Thoracic aorta (tissue), 2 donors: ENCODE measurements around the gene RAB3IL1. TPM values are rescaled to one million over a fixed set of nuclear protein-coding genes. Genes with fewer than 3 reads are reported as not detected.
"Not testable (repeated sequence)": the region's sequence is repeated elsewhere in the genome, so short reads cannot be mapped to it uniquely, and the experiment has no call there.

Experiments used
- ATAC-seq: fragments of 150-250 bp; one replicate; pipeline ENCODE4 v1.8.0; 2017; ENCODE audit warnings: low read depth; ENCODE audit not compliant: insufficient number of reproducible peaks, low FRiP score
- DNase-seq: peaks from one replicate; pipeline ENCODE4 v3.0.0-alpha.2; 2020; ENCODE audit warnings: low spot score
- H3K27ac ChIP-seq, 2 donors: fragments of 200-600 bp; sonication (generic); 1 replicate in 1 of 2; 2 replicates in 1 of 2; pipeline ENCODE4 v1.5.1; 2016; ENCODE audit warnings: mild to moderate bottlenecking in 2 of 2, moderate library complexity in 2 of 2
- H3K27me3 ChIP-seq: fragments of 200-600 bp; sonication (generic); replicated peaks from 2 replicates; pipeline ENCODE4 v1.6.0; 2016; ENCODE audit warnings: mild to moderate bottlenecking; ENCODE audit not compliant: insufficient read depth
- H3K36me3 ChIP-seq: fragments of 200-600 bp; sonication (generic); one replicate; pipeline ENCODE4 v1.5.1; 2016
- H3K4me1 ChIP-seq, 2 donors: fragments of 200-600 bp; sonication (generic); 1 replicate in 1 of 2; 2 replicates in 1 of 2; pipeline versions ENCODE4 v1.5.1 to v1.6.0; 2016; ENCODE audit warnings: low read depth in 2 of 2, mild to moderate bottlenecking in 1 of 2; ENCODE audit not compliant: control insufficient read depth in 1 of 2
- H3K4me3 ChIP-seq: fragments of 200-600 bp; sonication (generic); 2 replicates; pipeline ENCODE4 v1.5.1; 2016; ENCODE audit warnings: mild to moderate bottlenecking
- H3K9me3 ChIP-seq: fragments of 200-600 bp; sonication (generic); 2 replicates; pipeline ENCODE4 v1.5.1; 2016
- CTCF ChIP-seq: fragments of 200-600 bp; sonication (generic); IDR thresholded peaks from one replicate; pipeline ENCODE4 v1.5.1; 2019; ENCODE audit warnings: antibody characterized with exemption
- total RNA-seq, 2 donors: library from RNA; depleted of rRNA; stranded (reverse); fragments of >200 nt; gene quantifications; one replicate each; pipeline versions ENCODE4 v1.1.0 to v1.2.3, GENCODE V29; 2016

The RAB3IL1 gene
- total RNA-seq, 2 donors from 2014 or later, result 20.8 to 45.4 TPM

- TF ChIP-seq CTCF, result no peak
- no peak for DNase-seq
- Histone ChIP-seq H3K36me3 (peaks cover 18% of the 10 kb centered on the region), H3K27ac (no peak overlapping the region), H3K4me1 (peaks cover 47 to 74% of the 10 kb centered on the region in 2 donors), H3K27me3 (no peaks in the 10 kb centered on the region), H3K9me3 (no peaks in the 10 kb centered on the region), H3K4me3 (no peak overlapping the region)
- ATAC-seq, result no peak
Observed at GRCh38 chr11:61883327-61883726, 34.0 kb downstream of the RAB3IL1 start.

- no peak for ATAC-seq
- Histone ChIP-seq H3K4me1 (peaks cover 45 to 70% of the 10 kb centered on the region in 2 donors), H3K27me3 (no peaks in the 10 kb centered on the region), H3K4me3 (no peak overlapping the region), H3K27ac (peak overlapping the region in 1 of 2 donors; percentile 34), H3K9me3 (no peaks in the 10 kb centered on the region), H3K36me3 (peaks cover 22% of the 10 kb centered on the region)
- TF ChIP-seq CTCF, result no peak
- DNase-seq, result no peak
Observed at GRCh38 chr11:61882879-61883278, 34.5 kb downstream of the RAB3IL1 start.

GRCh38 chr11:61882267-61882666 is 35.1 kb downstream of the RAB3IL1 start:
- H3K36me3 ChIP-seq, result peaks cover 29% of the 10 kb centered on the region
- not testable (repeated sequence) for ATAC-seq, DNase-seq

GRCh38 chr11:61881397-61881796 is 36.0 kb downstream of the RAB3IL1 start:
- no peak overlapping the region for H3K4me3 ChIP-seq
- TF ChIP-seq CTCF, result no peak
- H3K27me3 ChIP-seq, result no peaks in the 10 kb centered on the region
- H3K36me3 ChIP-seq, result peaks cover 35% of the 10 kb centered on the region
- ATAC-seq (no peak), DNase-seq (no peak)
- peaks cover 32 to 55% of the 10 kb centered on the region in 2 donors for H3K4me1 ChIP-seq
- H3K27ac ChIP-seq, result peak overlapping the region; percentile 28 to 53
- no peaks in the 10 kb centered on the region for H3K9me3 ChIP-seq

More at GRCh38 chr11:61882267-61882666, 35.1 kb downstream of the RAB3IL1 start:
- peak overlapping the region in 1 of 2 donors; percentile 34 for H3K27ac ChIP-seq
- H3K4me3 ChIP-seq, H3K9me3 ChIP-seq, H3K27me3 ChIP-seq: not testable (repeated sequence)
- H3K4me1 ChIP-seq, result peaks cover 41 to 64% of the 10 kb centered on the region in 2 donors

GRCh38 chr11:61880454-61880853 is 36.9 kb downstream of the RAB3IL1 start:
- ATAC-seq (no peak), DNase-seq (no peak)
- no peaks in the 10 kb centered on the region for H3K9me3 ChIP-seq
- no peak for TF ChIP-seq CTCF
- no peak overlapping the region for H3K4me3 ChIP-seq
- peaks cover 37% of the 10 kb centered on the region for H3K36me3 ChIP-seq
- no peaks in the 10 kb centered on the region for H3K27me3 ChIP-seq
- peaks cover 32 to 46% of the 10 kb centered on the region in 2 donors for H3K4me1 ChIP-seq
- peak overlapping the region in 1 of 2 donors; percentile 53 for H3K27ac ChIP-seq

GRCh38 chr11:61880031-61880430 is 37.3 kb downstream of the RAB3IL1 start:
- TF ChIP-seq CTCF, result no peak
- H3K9me3 ChIP-seq, result no peaks in the 10 kb centered on the region
- ATAC-seq, result no peak
- peaks cover 28 to 41% of the 10 kb centered on the region in 2 donors for H3K4me1 ChIP-seq
- H3K4me3 ChIP-seq, result no peak overlapping the region
- H3K36me3 ChIP-seq, result peaks cover 37% of the 10 kb centered on the region
- H3K27ac ChIP-seq, result peak overlapping the region; percentile 28 to 53
- DNase-seq, result no peak
- no peaks in the 10 kb centered on the region for H3K27me3 ChIP-seq
